Measurements from ENCODE around the gene LRRC71. TPM values are rescaled to one million over a fixed set of nuclear protein-coding genes. Genes with fewer than 3 reads are reported as not detected.

Gene LRRC71
- total and polyA plus RNA-seq, 2 of the 8 experiments (the other 6 are each of a cell fraction or from before 2014, with no cell fraction given): 0.05 TPM; not detected in 1

DNA sequence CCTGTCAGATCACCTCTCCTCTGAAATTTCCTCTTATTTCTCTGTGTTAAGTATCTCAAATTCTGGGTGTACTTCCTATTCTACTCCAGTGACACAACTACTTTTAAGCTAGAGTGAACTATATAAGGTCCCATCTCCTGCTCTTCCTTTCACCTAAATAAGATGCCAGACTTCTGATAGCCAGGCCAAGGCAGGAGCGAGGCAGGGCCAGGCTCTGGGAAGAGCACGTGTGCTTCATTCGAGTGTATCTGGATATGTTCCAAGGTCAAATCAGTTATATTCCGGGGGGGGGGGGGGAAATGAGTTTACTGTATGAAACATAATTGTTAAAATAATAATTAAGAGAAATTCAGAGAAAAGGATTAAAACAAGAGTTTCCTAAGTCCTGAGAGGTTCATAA lies 60.1 kb downstream of the LRRC71 start:
- Histone ChIP-seq H2AFZ (ENCODE audit: low read length) (no peak overlapping the region), H2BK20ac (ENCODE audit: low read length) (no peak overlapping the region), H3K27ac (ENCODE audit: low read depth, low read length) (no peak overlapping the region), H2BK15ac (ENCODE audit: low read length) (no peak overlapping the region), H3K79me2 (ENCODE audit: control insufficient read depth in 1 of 2, insufficient read depth in 2 of 2, low read length in 2 of 2) (no peaks in the 10 kb centered on the region), H3K4ac (replicated peaks; ENCODE audit: insufficient read length, low read depth, low read length) (no peak overlapping the region), H3K79me1 (ENCODE audit: low read depth, low read length) (no peaks in the 10 kb centered on the region), H2BK120ac (replicated peaks; ENCODE audit: low read depth, low read length) (no peak overlapping the region), H2AK5ac (ENCODE audit: low read depth, low read length) (no peak overlapping the region), H2BK5ac (ENCODE audit: low read depth, low read length) (no peak overlapping the region), H3K4me2 (ENCODE audit: insufficient read depth in 1 of 2, low read depth in 2 of 2, low read length in 2 of 2) (no peak overlapping the region), H4K20me1 (replicated peaks in 1 of 2; ENCODE audit: control insufficient read depth in 1 of 2, insufficient read depth in 2 of 2, low read length in 2 of 2) (no peaks in the 10 kb centered on the region), H3K23me2 (ENCODE audit: low read depth, low read length) (no peaks in the 10 kb centered on the region; the same call in 1 of the 2 replicates), H3K27me3 (replicated peaks in 1 of 4; ENCODE audit: control insufficient read depth in 3 of 4, extremely low read depth in 1 of 4, insufficient read depth in 3 of 4, low read length in 3 of 4) (no peaks in the 10 kb centered on the region; a peak in 1 of 7 replicates), H4K8ac (ENCODE audit: extremely low read depth, insufficient read depth, low read length) (no peak overlapping the region), H3K18ac (ENCODE audit: extremely low read depth, low read length) (no peak overlapping the region), H3K36me3 (ENCODE audit: control insufficient read depth in 2 of 4, insufficient read depth in 4 of 4, low read length in 3 of 4) (peaks cover 4 to 48% (median 18%) of the 10 kb centered on the region in 4 experiments; a peak in 7 of 8 replicates), H3K56ac (replicated peaks; ENCODE audit: insufficient read length, low read depth, low read length) (no peak overlapping the region), H3K14ac (ENCODE audit: insufficient read length) (no peak overlapping the region), H3K9me3 (ENCODE audit: insufficient read depth in 2 of 2, low read depth in 1 of 2, low read length in 1 of 2) (no peaks in the 10 kb centered on the region), H3K9ac (replicated peaks in 1 of 4; ENCODE audit: extremely low read depth in 1 of 4, low read depth in 3 of 4, low read length in 3 of 4) (no peak overlapping the region), H3K4me1 (replicated peaks in 1 of 4; ENCODE audit: control insufficient read depth in 3 of 4, insufficient read depth in 4 of 4, low read length in 3 of 4) (peaks cover 0 to 3% (median 1%) of the 10 kb centered on the region in 4 experiments; a peak in 3 of 7 replicates), H4K5ac (ENCODE audit: insufficient read length, low read depth, low read length) (no peak overlapping the region), H3K23ac (ENCODE audit: insufficient read length) (no peak overlapping the region), H2BK12ac (ENCODE audit: low read depth, low read length) (no peak overlapping the region), H3K4me3 (ENCODE audit: extremely low read depth in 1 of 4, insufficient read depth in 2 of 4, low read depth in 3 of 4, low read length in 4 of 4) (no peak overlapping the region), H4K91ac (replicated peaks; ENCODE audit: insufficient read length, low read length) (no peak overlapping the region)
- WGBS, 2 experiments (ENCODE audit: extremely low coverage in 1 of 2, insufficient coverage in 1 of 2, insufficient read length in 1 of 2, insufficient replicate concordance in 2 of 2, low coverage in 1 of 2, low lambda C conversion rate in 2 of 2, missing lambda C conversion rate in 1 of 2): 98% methylated on average over 3 of the region's 4 CpGs; no CpG with 5 or more reads in 1 of the 2 experiments
- DNase-seq (ENCODE audit: low read depth in 1 of 2, low spot score in 2 of 2) (no peak), FAIRE-seq (no peak)
- ChIA-PET CTCF (ENCODE audit: partially characterized antibody) (interaction anchor here (1.7 to 2.1 kb wide), 3 partner anchors 11 to 93 kb away, joined by 5 to 9 read pairs (median 8); no protein-coding TSS in a partner anchor), POLR2A (ENCODE audit: partially characterized antibody) (interaction anchor here (0.7 to 0.9 kb wide), 3 partner anchors 10 to 169 kb away, joined by 3 to 5 read pairs (median 4); no protein-coding TSS in a partner anchor)
- TF ChIP-seq BCL11A (IDR thresholded peaks at IDR 0.05; ENCODE audit: low read depth in 2 of 2, low read length in 2 of 2): no peak
- TF ChIP-seq KDM4A (IDR thresholded peaks at IDR 0.05; ENCODE audit: low read depth, low read length, severe bottlenecking): no peak
- TF ChIP-seq CBX5 (IDR thresholded peaks at IDR 0.05; ENCODE audit: low read depth, low read length): no peak
- no peak for TF ChIP-seq TBP (IDR thresholded peaks at IDR 0.05; ENCODE audit: low read depth, low read length)
- no peak for TF ChIP-seq KDM5A (IDR thresholded peaks at IDR 0.05; ENCODE audit: low read length)
- TF ChIP-seq RXRA (IDR thresholded peaks at IDR 0.05; ENCODE audit: insufficient read depth, low read depth, low read length): no peak
- TF ChIP-seq, protein P1, sequence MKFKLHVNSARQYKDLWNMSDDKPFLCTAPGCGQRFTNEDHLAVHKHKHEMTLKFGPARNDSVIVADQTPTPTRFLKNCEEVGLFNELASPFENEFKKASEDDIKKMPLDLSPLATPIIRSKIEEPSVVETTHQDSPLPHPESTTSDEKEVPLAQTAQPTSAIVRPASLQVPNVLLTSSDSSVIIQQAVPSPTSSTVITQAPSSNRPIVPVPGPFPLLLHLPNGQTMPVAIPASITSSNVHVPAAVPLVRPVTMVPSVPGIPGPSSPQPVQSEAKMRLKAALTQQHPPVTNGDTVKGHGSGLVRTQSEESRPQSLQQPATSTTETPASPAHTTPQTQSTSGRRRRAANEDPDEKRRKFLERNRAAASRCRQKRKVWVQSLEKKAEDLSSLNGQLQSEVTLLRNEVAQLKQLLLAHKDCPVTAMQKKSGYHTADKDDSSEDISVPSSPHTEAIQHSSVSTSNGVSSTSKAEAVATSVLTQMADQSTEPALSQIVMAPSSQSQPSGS (IDR thresholded peaks at IDR 0.05; ENCODE audit: low read length): no peak
- TF ChIP-seq ASH2L (IDR thresholded peaks at IDR 0.05; ENCODE audit: low read length): no peak
- no peak for TF ChIP-seq CBX8 (IDR thresholded peaks at IDR 0.05; ENCODE audit: borderline replicate concordance, low read depth, low read length)
- no peak for TF ChIP-seq GTF2F1 (IDR thresholded peaks at IDR 0.05; ENCODE audit: borderline replicate concordance, low read depth, low read length)
- TF ChIP-seq, protein P2, sequence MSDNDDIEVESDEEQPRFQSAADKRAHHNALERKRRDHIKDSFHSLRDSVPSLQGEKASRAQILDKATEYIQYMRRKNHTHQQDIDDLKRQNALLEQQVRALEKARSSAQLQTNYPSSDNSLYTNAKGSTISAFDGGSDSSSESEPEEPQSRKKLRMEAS (IDR thresholded peaks at IDR 0.05): no peak
- TF ChIP-seq TCF12 (IDR thresholded peaks at IDR 0.05; ENCODE audit: low read depth, low read length): no peak
